ENCODE results near the gene PCCA. TPM values are rescaled to one million over a fixed set of nuclear protein-coding genes. Genes with fewer than 3 reads are reported as not detected.

PCCA gene
- total and polyA plus RNA-seq, 4 donors: 8.3 to 71.8 (median 22.8) TPM

DNA sequence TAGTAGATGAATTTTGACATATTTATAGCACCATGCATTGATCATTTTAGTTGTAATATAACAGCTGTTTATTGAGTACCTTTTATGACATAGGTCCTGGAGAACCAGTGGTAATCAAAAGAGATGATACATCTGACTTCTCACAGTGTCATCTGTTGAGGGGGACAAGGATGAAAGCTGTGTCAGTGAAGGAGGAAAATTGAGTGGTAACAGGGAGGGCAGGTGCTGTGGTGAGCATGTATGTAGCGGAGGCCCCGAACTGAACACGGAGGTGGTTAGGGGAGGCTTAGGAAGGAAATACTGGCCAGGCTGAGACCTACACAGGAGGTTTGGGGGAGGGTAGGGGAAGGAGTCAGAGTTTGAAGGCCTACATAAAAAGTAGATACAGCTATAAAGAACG is 300.0 kb downstream of the PCCA start:
- H3K4me1 ChIP-seq (ENCODE audit: control insufficient read depth in 5 of 5, insufficient read depth in 5 of 5, low read length in 5 of 5): peaks cover 0 to 5% (median 0%) of the 10 kb centered on the region in 5 donors
- WGBS, 2 donors: 63 to 84% methylated on average over 4 of the region's 4 CpGs
- no peak overlapping the region for H3K4me3 ChIP-seq
- TF ChIP-seq, protein P1, sequence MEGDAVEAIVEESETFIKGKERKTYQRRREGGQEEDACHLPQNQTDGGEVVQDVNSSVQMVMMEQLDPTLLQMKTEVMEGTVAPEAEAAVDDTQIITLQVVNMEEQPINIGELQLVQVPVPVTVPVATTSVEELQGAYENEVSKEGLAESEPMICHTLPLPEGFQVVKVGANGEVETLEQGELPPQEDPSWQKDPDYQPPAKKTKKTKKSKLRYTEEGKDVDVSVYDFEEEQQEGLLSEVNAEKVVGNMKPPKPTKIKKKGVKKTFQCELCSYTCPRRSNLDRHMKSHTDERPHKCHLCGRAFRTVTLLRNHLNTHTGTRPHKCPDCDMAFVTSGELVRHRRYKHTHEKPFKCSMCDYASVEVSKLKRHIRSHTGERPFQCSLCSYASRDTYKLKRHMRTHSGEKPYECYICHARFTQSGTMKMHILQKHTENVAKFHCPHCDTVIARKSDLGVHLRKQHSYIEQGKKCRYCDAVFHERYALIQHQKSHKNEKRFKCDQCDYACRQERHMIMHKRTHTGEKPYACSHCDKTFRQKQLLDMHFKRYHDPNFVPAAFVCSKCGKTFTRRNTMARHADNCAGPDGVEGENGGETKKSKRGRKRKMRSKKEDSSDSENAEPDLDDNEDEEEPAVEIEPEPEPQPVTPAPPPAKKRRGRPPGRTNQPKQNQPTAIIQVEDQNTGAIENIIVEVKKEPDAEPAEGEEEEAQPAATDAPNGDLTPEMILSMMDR (IDR thresholded peaks at IDR 0.05; ENCODE audit: control extremely low read depth, extremely low read depth): no peak
- peaks cover 0 to 2% (median 0%) of the 10 kb centered on the region in 4 donors for H3K9me3 ChIP-seq (ENCODE audit: control insufficient read depth in 4 of 4, insufficient read depth in 3 of 4, low read length in 3 of 4)
- H3K9ac ChIP-seq (ENCODE audit: insufficient read depth in 1 of 2, low read length in 2 of 2): no peak overlapping the region
- H3K27me3 ChIP-seq (ENCODE audit: control insufficient read depth in 3 of 3, insufficient read depth in 3 of 3, low read length in 2 of 3): no peaks in the 10 kb centered on the region
- no peak overlapping the region for H3K27ac ChIP-seq (ENCODE audit: low read depth in 1 of 2, low read length in 1 of 2)
- H3K36me3 ChIP-seq (ENCODE audit: control insufficient read depth in 4 of 4, insufficient read depth in 4 of 4, low read length in 4 of 4): peaks cover 0 to 4% (median 1%) of the 10 kb centered on the region in 4 donors
- DNase-seq (no peak), ATAC-seq (ENCODE audit: insufficient read depth, low FRiP score) (no peak)

DNA sequence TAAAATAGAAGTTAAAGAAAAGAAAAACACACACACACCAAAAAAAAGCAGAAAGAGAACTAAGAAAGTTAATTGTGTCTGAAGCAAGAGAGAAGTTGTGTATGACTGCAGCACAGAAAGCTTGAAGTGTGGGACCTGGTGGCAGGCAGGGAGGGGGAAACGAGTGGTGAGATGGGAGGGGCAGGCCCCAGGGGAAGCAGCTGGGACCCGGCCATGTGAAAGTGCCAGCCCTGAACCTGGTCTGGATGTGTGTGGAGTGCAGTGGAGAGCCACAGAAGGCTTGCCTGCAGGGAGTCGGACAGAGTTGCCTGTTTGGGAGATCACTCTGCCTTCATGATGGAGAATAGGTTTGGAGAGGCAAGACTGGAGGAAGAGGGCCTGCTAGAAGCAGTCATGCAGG is 300.7 kb downstream of the PCCA start:
- H3K9ac ChIP-seq (ENCODE audit: insufficient read depth in 1 of 2, low read length in 2 of 2): no peak overlapping the region
- no peak overlapping the region for H3K27ac ChIP-seq (ENCODE audit: low read depth in 1 of 2, low read length in 1 of 2)
- 79 to 87% methylated on average over 3 of the region's 3 CpGs for WGBS, 2 donors
- TF ChIP-seq, protein P1 (IDR thresholded peaks at IDR 0.05; ENCODE audit: control extremely low read depth, extremely low read depth): no peak
- no peaks in the 10 kb centered on the region for H3K27me3 ChIP-seq (ENCODE audit: control insufficient read depth in 3 of 3, insufficient read depth in 3 of 3, low read length in 2 of 3)
- no peak for DNase-seq
- H3K4me3 ChIP-seq: no peak overlapping the region
- peaks cover 0 to 2% (median 0%) of the 10 kb centered on the region in 4 donors for H3K9me3 ChIP-seq (ENCODE audit: control insufficient read depth in 4 of 4, insufficient read depth in 3 of 4, low read length in 3 of 4)
- H3K36me3 ChIP-seq (ENCODE audit: control insufficient read depth in 4 of 4, insufficient read depth in 4 of 4, low read length in 4 of 4): peaks cover 0 to 4% (median 1%) of the 10 kb centered on the region in 4 donors
- ATAC-seq (ENCODE audit: insufficient read depth, low FRiP score): no peak
- H3K4me1 ChIP-seq (ENCODE audit: control insufficient read depth in 5 of 5, insufficient read depth in 5 of 5, low read length in 5 of 5): peaks cover 0 to 6% (median 0%) of the 10 kb centered on the region in 5 donors

DNA sequence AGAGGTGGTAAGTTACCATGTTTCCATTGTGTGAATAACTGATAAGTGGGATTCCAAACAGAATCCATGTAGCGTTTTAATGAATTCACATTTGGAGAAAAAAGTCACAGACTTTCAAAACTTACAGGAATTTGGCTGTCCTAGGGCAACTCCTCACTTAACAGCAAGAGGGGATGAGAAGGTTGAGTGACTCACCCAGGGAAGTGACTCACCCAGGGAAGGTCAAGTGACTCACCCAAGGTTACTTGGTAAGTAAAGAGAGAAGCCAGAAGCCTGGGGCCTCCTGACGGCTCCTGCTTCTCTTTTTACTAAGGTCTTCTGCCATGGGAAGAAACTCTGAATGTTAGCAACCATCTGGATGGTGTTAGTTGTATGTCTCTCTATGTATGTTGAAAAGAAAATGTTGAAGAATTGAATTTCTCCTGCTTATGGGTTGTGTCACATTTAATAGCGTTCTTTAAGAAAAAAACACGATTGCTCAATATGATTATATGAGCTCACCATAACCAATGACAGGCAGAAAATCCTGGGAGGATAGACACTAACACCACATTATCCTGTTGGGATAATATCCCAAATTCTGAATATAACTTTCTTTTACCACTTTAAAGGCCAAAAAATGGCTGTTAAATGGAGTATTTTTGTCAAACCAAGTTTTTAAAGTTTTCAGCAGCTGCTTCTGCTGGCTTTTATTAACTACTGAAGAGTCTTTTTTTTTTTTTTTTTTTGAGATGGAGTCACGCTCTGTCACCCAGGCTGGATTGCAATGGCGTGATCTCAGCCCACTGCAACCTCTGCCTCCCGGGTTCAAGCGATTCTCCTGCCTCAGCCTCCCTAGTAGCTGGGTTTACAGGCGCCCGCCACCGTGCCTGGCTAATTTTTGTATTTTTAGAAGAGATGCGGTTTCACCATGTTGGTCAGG is 304.1 kb downstream of the PCCA start:
- WGBS, 2 donors: 78 to 80% methylated on average over 12 of the region's 12 CpGs
- Histone ChIP-seq H3K4me1 (ENCODE audit: control insufficient read depth in 5 of 5, insufficient read depth in 5 of 5, low read length in 5 of 5) (peaks cover 0 to 6% (median 0%) of the 10 kb centered on the region in 5 donors), H3K27me3 (ENCODE audit: control insufficient read depth in 3 of 3, insufficient read depth in 3 of 3, low read length in 2 of 3) (no peaks in the 10 kb centered on the region), H3K36me3 (ENCODE audit: control insufficient read depth in 4 of 4, insufficient read depth in 4 of 4, low read length in 4 of 4) (peaks cover 0 to 3% (median under 1%) of the 10 kb centered on the region in 4 donors), H3K4me3 (no peak overlapping the region), H3K9ac (ENCODE audit: insufficient read depth in 1 of 2, low read length in 2 of 2) (no peak overlapping the region), H3K9me3 (ENCODE audit: control insufficient read depth in 4 of 4, insufficient read depth in 3 of 4, low read length in 3 of 4) (peaks cover 0 to 2% (median 0%) of the 10 kb centered on the region in 4 donors), H3K27ac (ENCODE audit: low read depth in 1 of 2, low read length in 1 of 2) (peak overlapping the region; percentile 45 to 53)
- ATAC-seq (ENCODE audit: insufficient read depth, low FRiP score): peak; percentile 95
- TF ChIP-seq, protein P1 (IDR thresholded peaks at IDR 0.05; ENCODE audit: control extremely low read depth, extremely low read depth): no peak
- DNase-seq: peak; percentile 22 to 71 (median 44)

Data from lung (tissue), 12 donors.